Thoracic aorta (tissue), 2 donors: ENCODE data around the gene CNKSR3. TPM values are rescaled to one million over a fixed set of nuclear protein-coding genes. Genes with fewer than 3 reads are reported as not detected.

Experiments used
- ATAC-seq: fragments of 150-250 bp; one replicate; pipeline ENCODE4 v1.8.0; 2017; ENCODE audit warnings: low read depth; ENCODE audit not compliant: insufficient number of reproducible peaks, low FRiP score
- DNase-seq: peaks from one replicate; pipeline ENCODE4 v3.0.0-alpha.2; 2020; ENCODE audit warnings: low spot score
- H3K27ac ChIP-seq, 2 donors: fragments of 200-600 bp; sonication (generic); 1 replicate in 1 of 2; 2 replicates in 1 of 2; pipeline ENCODE4 v1.5.1; 2016; ENCODE audit warnings: mild to moderate bottlenecking in 2 of 2, moderate library complexity in 2 of 2
- H3K27me3 ChIP-seq: fragments of 200-600 bp; sonication (generic); replicated peaks from 2 replicates; pipeline ENCODE4 v1.6.0; 2016; ENCODE audit warnings: mild to moderate bottlenecking; ENCODE audit not compliant: insufficient read depth
- H3K36me3 ChIP-seq: fragments of 200-600 bp; sonication (generic); one replicate; pipeline ENCODE4 v1.5.1; 2016
- H3K4me1 ChIP-seq, 2 donors: fragments of 200-600 bp; sonication (generic); 1 replicate in 1 of 2; 2 replicates in 1 of 2; pipeline versions ENCODE4 v1.5.1 to v1.6.0; 2016; ENCODE audit warnings: low read depth in 2 of 2, mild to moderate bottlenecking in 1 of 2; ENCODE audit not compliant: control insufficient read depth in 1 of 2
- H3K4me3 ChIP-seq: fragments of 200-600 bp; sonication (generic); 2 replicates; pipeline ENCODE4 v1.5.1; 2016; ENCODE audit warnings: mild to moderate bottlenecking
- H3K9me3 ChIP-seq: fragments of 200-600 bp; sonication (generic); 2 replicates; pipeline ENCODE4 v1.5.1; 2016
- CTCF ChIP-seq: fragments of 200-600 bp; sonication (generic); IDR thresholded peaks from one replicate; pipeline ENCODE4 v1.5.1; 2019; ENCODE audit warnings: antibody characterized with exemption
- total RNA-seq, 2 donors: library from RNA; depleted of rRNA; stranded (reverse); fragments of >200 nt; gene quantifications; one replicate each; pipeline versions ENCODE4 v1.1.0 to v1.2.3, GENCODE V29; 2016

CNKSR3 gene
- total RNA-seq, 2 donors from 2014 or later: 20.2 to 22.9 TPM

DNA sequence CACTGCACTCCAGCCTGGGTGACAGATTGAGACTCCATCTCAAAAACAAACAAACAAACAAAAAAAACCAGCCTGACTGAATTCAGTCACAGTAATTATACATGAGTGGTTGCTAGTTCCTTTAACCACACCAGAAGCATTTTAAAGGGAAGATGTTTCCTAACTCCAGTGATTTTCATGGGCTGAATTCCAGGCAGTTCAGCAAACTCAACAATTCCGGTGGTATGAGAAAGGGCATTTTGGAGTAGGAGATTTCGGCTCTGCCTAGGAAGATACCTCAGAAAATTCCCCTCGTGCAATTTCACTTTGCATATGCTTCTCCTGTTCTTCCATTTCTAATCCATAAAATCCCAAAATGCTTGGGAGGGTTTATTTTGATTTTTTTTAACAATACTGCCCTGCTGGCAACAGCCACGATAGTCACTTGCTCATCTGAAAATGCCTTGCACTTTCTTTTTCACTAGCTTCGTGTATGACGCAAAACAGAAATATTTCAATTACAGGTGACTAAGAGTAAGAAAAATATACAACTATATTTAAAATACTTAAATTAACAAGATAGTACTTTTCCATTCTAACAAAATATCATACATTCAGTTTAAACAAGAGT is 105.6 kb downstream of the CNKSR3 start:
- H3K4me3 ChIP-seq: peak overlapping the region; percentile 55
- H3K27me3 ChIP-seq: no peaks in the 10 kb centered on the region
- DNase-seq (no peak), ATAC-seq (no peak)
- no peak for TF ChIP-seq CTCF
- peaks cover 25 to 37% of the 10 kb centered on the region in 2 donors for H3K4me1 ChIP-seq
- peaks cover 8% of the 10 kb centered on the region for H3K36me3 ChIP-seq
- H3K27ac ChIP-seq: peak overlapping the region; percentile 19 to 49
- H3K9me3 ChIP-seq: no peaks in the 10 kb centered on the region

DNA sequence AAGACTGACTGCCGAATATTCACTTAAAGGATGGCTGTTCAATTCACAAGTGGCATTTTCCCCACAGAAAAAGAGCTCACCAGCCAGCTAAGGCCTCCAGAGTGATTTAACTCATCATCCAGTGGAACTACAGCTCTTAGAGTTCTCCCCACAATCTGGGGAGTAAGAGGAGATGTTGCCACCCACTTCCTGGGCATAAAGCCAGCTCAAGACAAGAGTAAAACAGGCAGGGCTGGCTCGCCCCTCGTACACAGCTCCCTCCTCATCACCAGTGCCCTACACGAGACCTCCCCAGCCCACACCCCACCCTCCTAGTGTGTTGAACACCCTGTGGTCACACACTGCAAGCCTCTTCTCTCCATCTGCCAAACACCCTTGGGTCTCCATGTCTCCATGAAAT is 106.7 kb downstream of the CNKSR3 start:
- Histone ChIP-seq H3K36me3 (peaks cover 8% of the 10 kb centered on the region), H3K4me1 (peaks cover 20 to 30% of the 10 kb centered on the region in 2 donors), H3K9me3 (no peaks in the 10 kb centered on the region), H3K27me3 (no peaks in the 10 kb centered on the region), H3K4me3 (no peak overlapping the region), H3K27ac (peak overlapping the region; percentile 19 to 49)
- ATAC-seq: no peak
- TF ChIP-seq CTCF: no peak
- DNase-seq: no peak

DNA sequence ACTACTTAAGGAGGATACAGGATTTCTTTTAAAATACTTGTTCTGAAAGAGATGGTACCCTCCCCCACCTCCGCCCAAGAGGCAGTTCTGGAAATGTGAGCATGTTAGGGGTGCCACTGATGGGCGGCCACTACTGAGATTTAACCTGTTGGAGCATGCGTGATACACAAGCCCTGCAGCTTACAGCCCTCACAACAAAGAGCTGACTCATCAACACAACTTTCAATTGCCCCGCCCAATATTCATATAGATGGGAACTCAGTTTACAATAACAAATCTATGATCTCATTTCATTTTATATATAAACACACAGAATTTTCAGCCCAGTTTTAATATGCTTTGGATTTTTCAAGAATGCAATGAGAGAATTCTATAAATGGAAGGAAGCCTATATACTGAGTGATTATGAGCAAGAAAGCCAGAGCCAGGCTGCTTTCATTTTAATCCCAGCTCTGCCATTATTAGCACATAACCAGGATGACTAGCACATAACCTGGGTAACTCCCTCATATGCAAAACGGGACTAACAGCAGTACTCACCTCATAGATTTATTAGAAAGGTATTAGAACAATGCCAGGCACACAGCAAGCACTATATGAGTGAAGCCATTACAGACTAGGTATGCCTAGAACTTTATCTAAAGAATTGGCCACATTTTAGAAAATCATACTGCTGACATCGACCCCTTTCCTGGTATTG is 108.3 kb downstream of the CNKSR3 start:
- no peaks in the 10 kb centered on the region for H3K27me3 ChIP-seq
- DNase-seq (no peak), ATAC-seq (no peak)
- H3K4me3 ChIP-seq: no peak overlapping the region
- peaks cover 13 to 22% of the 10 kb centered on the region in 2 donors for H3K4me1 ChIP-seq
- no peak for TF ChIP-seq CTCF
- no peaks in the 10 kb centered on the region for H3K9me3 ChIP-seq
- H3K36me3 ChIP-seq: peaks cover 12% of the 10 kb centered on the region
- H3K27ac ChIP-seq: no peak overlapping the region

DNA sequence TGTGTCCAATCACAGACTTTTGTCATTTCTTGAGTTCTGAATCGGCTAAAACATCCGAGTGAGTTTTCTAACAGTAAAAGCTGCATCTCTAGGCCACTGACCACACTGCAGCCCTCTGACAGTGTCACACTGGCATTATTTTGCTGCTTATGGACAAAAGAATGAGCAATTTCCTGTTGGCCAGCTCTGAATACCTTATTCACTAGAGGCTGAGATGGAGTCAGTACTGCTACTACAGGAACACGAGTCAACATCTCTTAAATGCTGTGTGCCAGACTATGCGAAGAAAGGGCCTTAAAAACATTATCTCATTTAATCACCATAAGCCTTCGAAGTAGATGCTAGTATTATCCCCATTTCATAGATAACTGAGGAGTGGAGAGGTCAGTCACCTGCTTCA is 111.4 kb downstream of the CNKSR3 start:
- no peak for TF ChIP-seq CTCF
- no peak overlapping the region for H3K27ac ChIP-seq
- ATAC-seq: no peak

GRCh38 chr6:154397491-154398195 is 112.8 kb downstream of the CNKSR3 start:
- no peak for DNase-seq
- ATAC-seq: no peak
- TF ChIP-seq CTCF: no peak
- H3K27me3 ChIP-seq: no peaks in the 10 kb centered on the region
- no peak overlapping the region for H3K4me3 ChIP-seq
- peaks cover 4 to 6% of the 10 kb centered on the region in 2 donors for H3K4me1 ChIP-seq
- no peaks in the 10 kb centered on the region for H3K9me3 ChIP-seq
- peaks cover 8% of the 10 kb centered on the region for H3K36me3 ChIP-seq
- no peak overlapping the region for H3K27ac ChIP-seq

More for the DNA sequence above, 111.4 kb downstream of the CNKSR3 start:
- Histone ChIP-seq H3K4me3 (no peak overlapping the region), H3K9me3 (no peaks in the 10 kb centered on the region), H3K36me3 (peaks cover 8% of the 10 kb centered on the region), H3K27me3 (no peaks in the 10 kb centered on the region), H3K4me1 (peaks cover 13 to 16% of the 10 kb centered on the region in 2 donors)
- DNase-seq: no peak
